ENCODE measurements around the gene PTBP1. TPM values are rescaled to one million over a fixed set of nuclear protein-coding genes. Genes with fewer than 3 reads are reported as not detected.

Gene PTBP1
- total RNA-seq, 1 experiment from 2014 or later: 712 TPM

DNA sequence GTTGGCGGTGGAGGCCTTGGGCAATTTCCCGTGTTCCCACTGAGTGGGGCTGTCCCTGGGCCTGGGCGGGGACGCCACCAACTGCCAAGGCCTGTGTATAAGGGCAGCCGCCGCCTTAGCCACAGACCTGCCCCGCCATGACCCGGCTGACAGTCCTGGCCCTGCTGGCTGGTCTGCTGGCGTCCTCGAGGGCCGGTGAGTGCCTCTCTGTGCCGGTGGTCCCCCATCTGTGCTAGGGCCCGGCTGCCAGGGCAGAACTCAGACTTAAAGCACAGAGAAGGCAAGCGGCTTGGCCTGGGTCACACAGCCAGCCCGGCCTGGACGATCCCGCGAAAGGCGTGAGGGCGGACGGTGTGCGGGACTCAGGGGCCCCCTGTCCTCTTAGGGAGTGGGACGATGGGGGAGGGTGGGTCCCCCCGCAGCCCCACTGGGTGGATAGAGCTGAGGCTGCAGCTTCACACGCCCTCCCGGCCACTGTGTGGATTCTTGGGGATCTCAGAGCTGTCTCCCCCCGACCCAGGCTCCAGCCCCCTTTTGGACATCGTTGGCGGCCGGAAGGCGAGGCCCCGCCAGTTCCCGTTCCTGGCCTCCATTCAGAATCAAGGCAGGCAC is 30.6 kb downstream of the PTBP1 start, which contains the start of gene AZU1:
Gene AZU1 (plus strand): TSS at position 128 of the 612 bp plus-strand sequence. CDS start 10 bp downstream, at position 138.
- Histone ChIP-seq H3K27ac (ENCODE audit: insufficient read length, low read depth, low read length) (no peak within 1 kb of the TSS), H2AK5ac (ENCODE audit: insufficient read length, low read length) (no peak within 1 kb of the TSS), H2BK120ac (ENCODE audit: low read depth, low read length, poor library complexity, severe bottlenecking) (no peak within 1 kb of the TSS), H3K79me1 (ENCODE audit: insufficient read depth, low read depth, low read length, poor library complexity, severe bottlenecking) (no peaks in the 10 kb centered on the region), H2BK5ac (ENCODE audit: insufficient read length, low read length) (no peak within 1 kb of the TSS), H3K9me3 (ENCODE audit: control insufficient read depth, low read depth, low read length) (no peaks in the 10 kb centered on the region), H2AFZ (ENCODE audit: low read length) (no peak within 1 kb of the TSS), H3K18ac (ENCODE audit: insufficient read length, low read depth, low read length) (no peak within 1 kb of the TSS), H2BK15ac (ENCODE audit: low read depth, low read length) (no peak within 1 kb of the TSS), H3K4ac (ENCODE audit: low read depth, low read length) (no peak within 1 kb of the TSS), H3K79me2 (ENCODE audit: insufficient read depth, low read length) (no peaks in the 10 kb centered on the region), H4K5ac (ENCODE audit: insufficient read length, low read depth, low read length) (no peak within 1 kb of the TSS), H2BK20ac (ENCODE audit: low read depth, low read length, poor library complexity, severe bottlenecking) (no peak within 1 kb of the TSS), H3K56ac (ENCODE audit: insufficient read length, low read depth, low read length) (no peak within 1 kb of the TSS), H3K23me2 (ENCODE audit: insufficient read length, low read depth, low read length, poor library complexity, severe bottlenecking) (no peaks in the 10 kb centered on the region), H3K14ac (ENCODE audit: insufficient read depth, low read length) (no peak within 1 kb of the TSS), H3K23ac (ENCODE audit: insufficient read length, low read depth, low read length) (no peak within 1 kb of the TSS), H3K27me3 (ENCODE audit: insufficient read depth, low read length) (no peaks in the 10 kb centered on the region), H3K4me1 (ENCODE audit: insufficient read depth, low read length) (no peaks in the 10 kb centered on the region; the same call in 1 of the 2 replicates), H3K4me2 (ENCODE audit: insufficient read depth, insufficient read length, low read length) (no peak within 1 kb of the TSS), H4K8ac (replicated peaks; ENCODE audit: insufficient read length, low read depth, low read length) (no peak within 1 kb of the TSS), H4K91ac (ENCODE audit: insufficient read length, low read depth, low read length) (no peak within 1 kb of the TSS), H4K20me1 (ENCODE audit: control insufficient read depth, insufficient read depth, insufficient read length) (no peaks in the 10 kb centered on the region), H3K9ac (ENCODE audit: extremely low read depth, insufficient read length, low read length) (no peak within 1 kb of the TSS), H3T11ph (ENCODE audit: low read length) (no peak within 1 kb of the TSS), H2BK12ac (ENCODE audit: insufficient read length, low read depth, low read length) (no peak within 1 kb of the TSS)
- peak; percentile 30 for DNase-seq
- no peaks in the 10 kb centered on the region for H3K9me3 Mint-ChIP-seq
- peaks cover 5% of the 10 kb centered on the region for H3K27me3 Mint-ChIP-seq (ENCODE audit: low read depth)
- peaks cover 7 to 14% of the 10 kb centered on the region in 2 experiments for H3K4me1 Mint-ChIP-seq
- H3K36me3 Mint-ChIP-seq (ENCODE audit: insufficient read depth in 1 of 3, low read depth in 3 of 3): no peaks in the 10 kb centered on the region; a peak in 1 of 7 replicates
- WGBS (ENCODE audit: extremely low coverage, insufficient read length, low lambda C conversion rate): no CpG with 5 or more reads among the region's 33 CpGs
- H3K4me3 Mint-ChIP-seq: no peak within 1 kb of the TSS
- TF ChIP-seq CTCF (conservative IDR thresholded peaks at IDR 0.05): no peak
- no peak within 1 kb of the TSS; a peak in 1 of 7 replicates for H3K27ac Mint-ChIP-seq

Measured in H9 (cell line).